Lower leg skin (tissue), 4 donors: ENCODE measurements around the gene LYZL1. TPM values are rescaled to one million over a fixed set of nuclear protein-coding genes. Genes with fewer than 3 reads are reported as not detected.
"Not testable (repeated sequence)": the region's sequence is repeated elsewhere in the genome, so short reads cannot be mapped to it uniquely, and the experiment has no call there.

Experiments used
- DNase-seq, 2 donors: peaks; one replicate each; pipeline ENCODE4 v3.0.0-alpha.2; 2019; ENCODE audit warnings: low spot score in 2 of 2
- H3K4me3 ChIP-seq: fragments of 200-600 bp; sonication (generic); 2 replicates; pipeline ENCODE4 v1.5.1; 2017; ENCODE audit warnings: mild to moderate bottlenecking, low read depth; ENCODE audit not compliant: poor library complexity, severe bottlenecking
- POLR2A ChIP-seq, 2 donors: fragments of 450-650 bp; IDR thresholded peaks; one replicate each; pipeline ENCODE4 v1.6.1; 2016 to 2017; ENCODE audit warnings: antibody characterized with exemption in 2 of 2, mild to moderate bottlenecking in 1 of 2, moderate library complexity in 1 of 2
- whole genome bisulfite sequencing, 2 donors: methylation state at CpG; one replicate each; pipeline ENCODE4 v1.1.5; 2018; 5-methylcytosine and 5-hydroxymethylcytosine counted together
- intact Hi-C: fragments of 100-400 bp; cut with DNase I; formaldehyde crosslinking; loops from one replicate; pipeline ENCODE4 v1.15.0; 2023; ENCODE audit warnings: low total_unique reads
- total RNA-seq, 4 donors: library from RNA; depleted of rRNA; stranded (reverse); fragments of >200 nt; gene quantifications; one replicate each; pipeline ENCODE4 v1.1.0, GENCODE V29; 2016
- TF ChIP-seq, protein P1 (sequence below), 3 donors: fragments of 450-650 bp; IDR thresholded peaks; one replicate each; pipeline ENCODE4 v1.5.1; 2016; ENCODE audit warnings: antibody characterized with exemption in 3 of 3, mild to moderate bottlenecking in 3 of 3, moderate library complexity in 2 of 3

LYZL1 gene
- total RNA-seq, 4 donors from 2014 or later: not detected

DNA sequence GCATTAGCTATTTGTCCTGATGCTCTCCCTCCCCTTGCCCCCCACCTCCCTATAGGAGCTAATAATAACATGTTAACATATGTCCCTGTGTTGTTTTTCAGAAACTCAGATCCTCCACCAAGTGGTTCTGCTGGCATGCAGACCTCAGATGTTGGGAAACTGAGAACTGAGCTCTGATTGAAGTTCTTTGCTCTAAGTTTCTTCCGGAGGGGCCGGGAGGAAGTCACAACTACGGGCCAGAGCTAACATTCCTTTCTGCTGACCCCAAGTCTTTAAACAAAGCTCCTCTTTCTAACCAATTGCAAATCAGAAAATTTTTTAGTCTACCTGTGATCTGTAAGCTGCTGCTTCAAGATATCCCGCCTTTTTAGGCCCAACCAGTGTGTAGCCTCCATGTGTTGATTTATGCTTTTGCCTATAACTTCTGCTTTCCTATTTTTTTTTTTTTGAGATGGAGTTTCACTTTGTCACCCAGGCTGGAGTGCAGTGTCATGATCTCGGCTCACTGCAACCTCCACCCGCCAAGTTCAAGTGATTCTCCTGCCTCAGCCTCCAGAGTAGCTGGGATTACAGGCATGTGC, 66.6 kb downstream of the LYZL1 start:
- WGBS, 2 donors: 81 to 84% methylated on average over 6 of the region's 6 CpGs
- TF ChIP-seq, protein P1, sequence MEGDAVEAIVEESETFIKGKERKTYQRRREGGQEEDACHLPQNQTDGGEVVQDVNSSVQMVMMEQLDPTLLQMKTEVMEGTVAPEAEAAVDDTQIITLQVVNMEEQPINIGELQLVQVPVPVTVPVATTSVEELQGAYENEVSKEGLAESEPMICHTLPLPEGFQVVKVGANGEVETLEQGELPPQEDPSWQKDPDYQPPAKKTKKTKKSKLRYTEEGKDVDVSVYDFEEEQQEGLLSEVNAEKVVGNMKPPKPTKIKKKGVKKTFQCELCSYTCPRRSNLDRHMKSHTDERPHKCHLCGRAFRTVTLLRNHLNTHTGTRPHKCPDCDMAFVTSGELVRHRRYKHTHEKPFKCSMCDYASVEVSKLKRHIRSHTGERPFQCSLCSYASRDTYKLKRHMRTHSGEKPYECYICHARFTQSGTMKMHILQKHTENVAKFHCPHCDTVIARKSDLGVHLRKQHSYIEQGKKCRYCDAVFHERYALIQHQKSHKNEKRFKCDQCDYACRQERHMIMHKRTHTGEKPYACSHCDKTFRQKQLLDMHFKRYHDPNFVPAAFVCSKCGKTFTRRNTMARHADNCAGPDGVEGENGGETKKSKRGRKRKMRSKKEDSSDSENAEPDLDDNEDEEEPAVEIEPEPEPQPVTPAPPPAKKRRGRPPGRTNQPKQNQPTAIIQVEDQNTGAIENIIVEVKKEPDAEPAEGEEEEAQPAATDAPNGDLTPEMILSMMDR (IDR thresholded peaks at IDR 0.05): no peak
- TF ChIP-seq POLR2A (IDR thresholded peaks at IDR 0.05): no peak
- DNase-seq: no peak
- no peak overlapping the region for H3K4me3 ChIP-seq
- intact Hi-C loops: no loop called here

GRCh38 chr10:29356931-29357330, 68.1 kb downstream of the LYZL1 start:
- no peak overlapping the region for H3K4me3 ChIP-seq
- WGBS, 2 donors: 93 to 100% methylated on average over 2 of the region's 2 CpGs
- intact Hi-C loops: no loop called here
- no peak for DNase-seq
- TF ChIP-seq, protein P1 (IDR thresholded peaks at IDR 0.05): no peak
- TF ChIP-seq POLR2A (IDR thresholded peaks at IDR 0.05): no peak

DNA sequence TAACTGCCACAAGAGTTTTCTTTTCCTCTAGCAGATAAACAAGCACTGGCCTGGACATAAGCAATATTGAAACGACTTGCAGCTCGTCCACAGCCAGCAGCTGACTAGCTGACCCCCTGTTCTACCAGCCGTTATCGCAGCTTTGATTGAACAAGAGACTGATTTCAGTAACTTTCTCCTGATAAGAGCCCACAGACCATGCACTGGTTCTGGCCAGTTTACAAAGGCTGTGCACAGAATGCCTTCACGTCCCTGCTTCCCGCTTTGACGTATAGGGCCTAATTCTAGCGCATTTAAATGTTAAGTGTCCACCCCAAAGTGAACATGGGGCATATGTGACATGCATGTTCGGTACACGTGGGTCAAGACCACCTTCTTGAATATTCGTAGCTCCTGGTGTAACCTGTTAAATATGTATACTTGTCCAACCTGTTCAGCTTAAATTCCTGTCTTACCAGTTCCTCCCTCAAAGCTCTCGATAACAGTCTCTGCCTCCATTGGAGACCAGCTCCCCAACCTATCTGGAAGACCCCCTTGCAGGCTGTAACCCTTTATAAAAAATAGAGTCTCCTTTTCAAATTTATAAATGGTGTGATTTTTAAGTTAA, 69.2 kb downstream of the LYZL1 start:
- no peak overlapping the region for H3K4me3 ChIP-seq
- no peak for DNase-seq
- TF ChIP-seq, protein P1 (IDR thresholded peaks at IDR 0.05): no peak
- no peak for TF ChIP-seq POLR2A (IDR thresholded peaks at IDR 0.05)
- intact Hi-C loops: no loop called here
- WGBS, 2 donors: 79% methylated on average over 12 of the region's 12 CpGs

- DNase-seq, H3K4me3 ChIP-seq, intact Hi-C loops: not testable (repeated sequence)
- WGBS, 2 donors: 92 to 95% methylated on average over 18 of the region's 18 CpGs
Measured at GRCh38 chr10:29360215-29360853, 71.5 kb downstream of the LYZL1 start.
